Stimulated activated CD4-positive, alpha-beta T cell treated with anti-CD3 and anti-CD28 coated beads, Interleukin-12 subunit alpha, Interleukin-12 subunit beta, amount 100 ng/mL, for 4 hours (primary cell): Measurements from ENCODE around the gene CHP2.
"Not testable (repeated sequence)": the region's sequence is repeated elsewhere in the genome, so short reads cannot be mapped to it uniquely, and the experiment has no call there.

Experiments
- DNase-seq: peaks from one replicate; pipeline ENCODE4 v3.0.0-alpha.2; 2020

The CHP2 gene

GRCh38 chr16:23748630-23749029, 6.2 kb upstream of the CHP2 start:
- DNase-seq, result no peak

DNA sequence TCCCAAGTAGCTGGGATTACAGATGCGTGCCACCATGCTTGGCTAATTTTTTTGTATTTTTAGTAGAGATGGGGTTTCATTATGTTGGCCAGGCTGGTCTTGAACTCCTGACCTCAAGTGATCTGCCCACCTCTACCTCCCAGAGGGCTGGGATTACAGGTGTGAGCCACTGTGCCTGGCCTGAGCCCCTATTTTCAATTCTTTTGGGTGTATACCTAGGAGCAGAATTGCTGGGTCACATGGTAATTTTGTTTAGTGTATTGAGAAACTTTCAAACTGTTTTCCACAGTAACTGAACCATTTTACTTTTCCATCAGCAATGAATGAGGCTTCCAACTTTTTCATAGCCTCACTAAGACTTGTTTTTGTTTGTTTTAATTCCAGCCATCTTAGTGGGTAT, 3.8 kb upstream of the CHP2 start:
- not testable (repeated sequence) for DNase-seq

DNA sequence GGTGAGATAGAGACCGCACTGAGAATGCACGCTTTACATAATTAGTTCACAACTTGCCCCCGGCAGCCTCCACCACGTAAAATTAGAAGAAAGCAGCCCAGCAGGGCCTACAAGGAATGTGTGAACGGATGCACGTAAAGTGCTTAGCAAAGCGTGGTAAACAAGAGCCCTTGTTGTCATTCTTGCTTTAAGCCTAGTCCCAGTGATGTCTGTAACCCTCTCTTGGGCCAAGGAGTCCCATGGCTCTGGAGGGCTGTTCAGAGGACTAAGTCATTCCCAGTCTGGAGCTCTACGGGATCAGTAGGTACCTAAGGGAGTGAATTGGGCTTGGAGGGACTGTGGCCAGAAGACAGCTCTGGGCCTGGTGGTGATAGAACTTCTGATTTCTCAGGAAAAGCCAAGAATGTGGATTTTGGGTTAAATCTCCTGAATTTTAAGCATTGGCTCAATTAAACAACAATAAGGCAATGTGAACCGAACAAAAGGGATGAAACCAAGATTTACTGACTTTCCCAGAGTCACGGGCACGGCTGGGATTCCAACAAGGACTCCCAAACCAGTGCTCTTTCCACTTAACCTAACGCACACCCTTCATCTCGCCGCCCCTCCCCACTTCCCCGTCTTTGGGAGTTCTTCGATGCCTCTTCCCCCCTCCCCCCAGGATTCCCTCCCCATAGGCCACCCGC, 775 bp upstream of the CHP2 start:
- no peak for DNase-seq

GRCh38 chr16:23755484-23755809, 621 bp downstream of the CHP2 start:
- DNase-seq, result no peak

GRCh38 chr16:23757116-23757515, 2.3 kb downstream of the CHP2 start:
- no peak for DNase-seq

DNA sequence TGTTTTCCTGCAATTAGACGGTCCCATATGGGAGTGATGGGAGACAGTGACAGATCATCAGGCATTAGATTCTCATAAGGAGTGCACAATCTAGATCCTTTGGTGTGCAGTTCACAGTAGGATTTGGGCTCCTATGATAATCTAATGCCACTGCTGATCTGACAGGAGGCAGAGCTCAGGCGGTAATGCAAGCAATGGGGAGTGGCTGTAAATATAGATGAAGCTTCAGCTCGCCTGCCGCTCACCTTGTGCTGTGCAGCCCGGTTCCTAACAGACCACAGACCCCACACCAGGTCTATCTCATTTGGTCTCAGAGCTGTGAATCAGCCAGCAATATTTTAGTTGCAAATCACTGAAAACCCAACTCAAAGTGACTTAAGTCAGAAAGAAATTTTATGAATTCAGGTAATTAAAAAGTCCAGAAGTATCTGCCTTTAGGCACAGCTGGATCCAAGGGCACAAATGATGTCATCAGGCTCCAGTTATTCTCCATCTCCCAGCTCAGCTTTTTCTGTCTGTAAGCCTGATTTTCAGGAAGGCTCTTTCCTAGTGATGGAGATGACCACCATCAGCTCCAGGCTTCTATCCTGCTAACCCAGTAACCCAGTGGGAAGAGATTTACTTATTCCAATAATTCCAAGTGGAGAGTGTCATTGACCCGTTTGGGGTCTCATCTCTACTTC, 3.3 kb downstream of the CHP2 start:
- no peak for DNase-seq

GRCh38 chr16:23765933-23766332, 11.1 kb downstream of the CHP2 start:
- DNase-seq, result no peak

- DNase-seq, result no peak
Measured at GRCh38 chr16:23768581-23768980, 13.8 kb downstream of the CHP2 start.

DNA sequence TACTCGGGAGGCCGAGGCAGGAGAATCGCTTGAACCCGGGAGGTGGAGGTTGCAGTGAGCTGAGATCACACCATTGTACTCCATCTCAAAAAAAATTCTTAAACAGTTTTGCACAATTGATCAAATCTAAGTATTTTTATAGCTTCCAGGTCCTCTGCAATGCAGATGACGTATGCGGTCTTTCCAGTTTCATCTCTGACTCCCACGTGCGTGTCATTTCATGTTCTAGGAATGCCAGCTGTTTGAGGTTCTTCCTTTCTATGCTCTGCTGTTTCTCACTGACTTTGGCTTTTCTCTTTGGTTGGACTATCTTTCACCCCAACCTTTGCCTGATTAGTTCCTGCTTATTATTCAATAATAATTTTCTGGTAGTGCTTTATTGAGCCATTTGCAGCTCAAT, 16.2 kb downstream of the CHP2 start:
- no peak for DNase-seq

- DNase-seq, result no peak
Measured at GRCh38 chr16:23771642-23772041, 16.8 kb downstream of the CHP2 start.

DNA sequence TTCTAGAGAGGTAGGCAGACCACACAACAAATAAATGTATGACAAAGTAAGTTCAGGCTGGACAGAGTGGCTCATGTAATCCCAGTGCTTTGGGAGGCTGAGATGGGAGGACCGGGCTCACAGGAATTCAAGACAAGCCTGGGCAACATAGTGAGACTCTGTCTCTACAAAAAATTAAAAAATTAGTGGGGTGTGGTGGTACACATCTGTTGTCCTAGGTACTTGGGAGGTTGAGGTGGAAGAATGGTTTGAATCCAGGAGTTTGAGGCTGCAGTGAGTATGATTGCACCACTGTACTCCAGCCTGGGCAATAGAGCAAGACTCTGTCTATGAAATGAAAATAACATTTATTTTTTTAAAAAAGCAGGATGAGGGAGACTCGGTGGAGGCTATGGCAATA, 18.5 kb downstream of the CHP2 start:
- DNase-seq, result no peak

DNA sequence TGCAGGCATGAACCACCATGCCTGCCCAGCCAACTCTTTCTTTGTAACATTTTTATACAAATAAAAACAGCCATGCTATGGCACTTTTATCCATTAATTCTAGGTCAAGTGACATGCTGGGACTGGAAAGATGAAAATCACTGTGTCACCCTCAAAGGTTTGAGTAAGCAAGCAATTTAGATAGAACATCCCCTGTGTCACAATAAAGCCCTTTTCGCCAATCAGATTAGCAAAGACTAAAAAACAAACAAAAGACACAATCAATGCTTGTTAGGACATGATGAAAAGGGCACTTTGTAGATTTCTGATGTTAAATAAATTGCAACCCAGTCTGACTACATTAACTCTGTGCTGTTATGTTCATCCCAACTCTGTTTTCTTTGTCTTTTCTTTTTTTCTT, 26.4 kb downstream of the CHP2 start:
- no peak for DNase-seq

DNA sequence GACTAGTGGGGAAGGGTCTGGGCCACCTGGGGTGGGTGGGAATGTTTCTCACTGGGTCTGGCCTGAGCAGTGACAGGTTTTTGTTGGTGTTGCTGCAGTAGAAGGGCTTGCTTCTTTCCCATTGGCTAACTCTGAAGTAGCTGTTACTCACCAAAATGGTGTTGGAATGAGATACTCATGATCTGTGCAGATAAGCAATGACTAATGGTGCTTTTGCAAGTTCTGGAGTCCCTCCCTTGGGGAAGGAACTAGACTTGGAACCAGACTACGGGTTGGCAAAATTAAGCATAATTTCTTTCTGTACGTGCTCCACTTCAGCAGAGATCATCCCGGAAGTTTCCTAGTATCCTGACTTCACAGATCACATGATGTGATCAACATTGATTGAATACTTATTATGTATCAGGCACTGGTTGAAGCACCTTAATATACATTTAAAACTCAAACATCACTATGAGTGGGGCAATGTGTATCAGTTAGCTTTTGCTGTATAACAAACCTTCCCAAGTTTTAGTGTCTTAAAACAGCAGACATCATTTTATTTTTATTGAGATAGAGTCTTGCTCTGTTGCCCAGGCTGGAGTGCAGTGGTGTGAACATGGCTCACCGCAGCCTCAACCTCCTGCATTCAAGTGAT, 30.1 kb downstream of the CHP2 start:
- DNase-seq, result no peak

- no peak for DNase-seq
Measured at GRCh38 chr16:23785842-23786241, 31.0 kb downstream of the CHP2 start.

- DNase-seq, result no peak
Measured at GRCh38 chr16:23786964-23787561, 32.2 kb downstream of the CHP2 start.

DNA sequence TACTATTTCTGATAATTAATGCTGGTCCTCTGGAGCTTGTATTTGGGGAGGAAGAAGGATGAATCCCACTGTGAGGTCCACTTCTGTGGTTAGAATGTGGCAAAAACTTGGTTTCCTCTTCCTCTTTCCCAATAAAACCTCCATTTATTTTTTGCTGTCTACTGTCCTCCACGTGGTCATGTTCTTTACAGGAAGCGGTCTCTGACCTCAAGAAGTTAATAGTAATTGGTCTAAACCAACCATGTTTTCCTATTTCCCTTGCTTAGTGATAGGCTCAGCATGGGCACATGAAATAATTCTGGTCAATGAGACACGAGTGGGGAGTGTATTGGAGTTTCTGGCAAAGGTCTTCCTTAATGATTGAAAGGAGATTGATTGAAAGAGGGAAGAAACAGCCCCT, 33.9 kb downstream of the CHP2 start:
- no peak for DNase-seq

- no peak for DNase-seq
Measured at GRCh38 chr16:23795378-23795777, 40.6 kb downstream of the CHP2 start.

GRCh38 chr16:23796941-23797340, 42.1 kb downstream of the CHP2 start:
- DNase-seq, result no peak

GRCh38 chr16:23801378-23801777, 46.6 kb downstream of the CHP2 start:
- DNase-seq, result peak; percentile 82

GRCh38 chr16:23802776-23803175, 48.0 kb downstream of the CHP2 start:
- no peak for DNase-seq

- DNase-seq, result peak; percentile 59
Measured at GRCh38 chr16:23803591-23804123, 48.8 kb downstream of the CHP2 start.

DNA sequence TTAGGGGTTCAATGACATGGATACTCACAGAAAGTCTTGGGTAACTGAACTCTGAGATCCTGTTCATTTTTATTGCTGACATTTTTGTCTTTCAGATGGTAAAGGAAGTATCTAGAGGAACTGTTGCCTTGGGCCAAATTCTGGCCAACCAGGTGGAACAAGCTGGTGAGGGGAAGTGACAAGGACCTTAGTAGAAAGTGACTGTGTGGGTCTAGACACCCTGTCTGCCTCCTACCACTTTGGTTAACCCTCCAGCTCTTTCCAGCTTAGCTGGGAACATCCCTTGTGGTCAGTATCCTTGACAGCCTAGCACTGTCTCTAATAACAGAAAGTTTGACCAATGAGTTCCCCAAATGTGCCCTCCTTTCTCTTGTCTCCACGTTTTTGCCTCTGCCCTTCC, 52.2 kb downstream of the CHP2 start:
- DNase-seq, result no peak
